Measurements from ENCODE around the gene GOLGA8T. TPM values are rescaled to one million over a fixed set of nuclear protein-coding genes. Genes with fewer than 3 reads are reported as not detected.
"Not testable (repeated sequence)": the region's sequence is repeated elsewhere in the genome, so short reads cannot be mapped to it uniquely, and the experiment has no call there.

Gene GOLGA8T
- total RNA-seq, 4 donors from 2014 or later = 0.80 TPM; not detected in 3

GRCh38 chr15:30173041-30173608, 38.3 kb downstream of the GOLGA8T start:
- not testable (repeated sequence) for H3K36me3 ChIP-seq, H3K4me3 ChIP-seq, H3K27ac ChIP-seq, H3K27me3 ChIP-seq, H3K4me1 ChIP-seq, H3K9me3 ChIP-seq
- DNase-seq = peak; percentile 15 to 63 (median 16)

GRCh38 chr15:30175291-30175690, 40.4 kb downstream of the GOLGA8T start:
- not testable (repeated sequence) for H3K4me1 ChIP-seq, H3K36me3 ChIP-seq, DNase-seq, H3K27me3 ChIP-seq, H3K4me3 ChIP-seq, H3K27ac ChIP-seq, H3K9me3 ChIP-seq

- not testable (repeated sequence) for DNase-seq, H3K4me3 ChIP-seq, H3K27me3 ChIP-seq, H3K27ac ChIP-seq, H3K4me1 ChIP-seq, H3K9me3 ChIP-seq, H3K36me3 ChIP-seq
Observed at GRCh38 chr15:30176613-30177012, 41.8 kb downstream of the GOLGA8T start.

GRCh38 chr15:30179814-30180213, 45.0 kb downstream of the GOLGA8T start:
- H3K27ac ChIP-seq, H3K4me1 ChIP-seq, DNase-seq: not testable (repeated sequence)

GRCh38 chr15:30185495-30185894, 50.6 kb downstream of the GOLGA8T start:
- not testable (repeated sequence) for H3K27ac ChIP-seq, H3K27me3 ChIP-seq, H3K4me1 ChIP-seq, H3K9me3 ChIP-seq, H3K36me3 ChIP-seq, H3K4me3 ChIP-seq, DNase-seq

More at GRCh38 chr15:30179814-30180213, 45.0 kb downstream of the GOLGA8T start:
- H3K9me3 ChIP-seq, H3K4me3 ChIP-seq, H3K27me3 ChIP-seq, H3K36me3 ChIP-seq: not testable (repeated sequence)

GRCh38 chr15:30187429-30187828, 52.6 kb downstream of the GOLGA8T start:
- not testable (repeated sequence) for H3K4me1 ChIP-seq, H3K4me3 ChIP-seq, DNase-seq, H3K36me3 ChIP-seq, H3K9me3 ChIP-seq, H3K27ac ChIP-seq, H3K27me3 ChIP-seq

- not testable (repeated sequence) for H3K27me3 ChIP-seq, H3K9me3 ChIP-seq, H3K4me3 ChIP-seq, DNase-seq, H3K36me3 ChIP-seq, H3K4me1 ChIP-seq, H3K27ac ChIP-seq
Observed at GRCh38 chr15:30189754-30190153, 54.9 kb downstream of the GOLGA8T start.

- H3K27ac ChIP-seq, H3K4me1 ChIP-seq, DNase-seq, H3K4me3 ChIP-seq, H3K27me3 ChIP-seq, H3K9me3 ChIP-seq, H3K36me3 ChIP-seq: not testable (repeated sequence)
Observed at GRCh38 chr15:30191143-30191542, 56.3 kb downstream of the GOLGA8T start.

GRCh38 chr15:30191639-30192038, 56.8 kb downstream of the GOLGA8T start:
- DNase-seq, H3K4me3 ChIP-seq, H3K9me3 ChIP-seq, H3K36me3 ChIP-seq, H3K27me3 ChIP-seq, H3K4me1 ChIP-seq, H3K27ac ChIP-seq: not testable (repeated sequence)

GRCh38 chr15:30192119-30192745, 57.4 kb downstream of the GOLGA8T start:
- H3K9me3 ChIP-seq, H3K36me3 ChIP-seq, DNase-seq, H3K4me3 ChIP-seq, H3K4me1 ChIP-seq, H3K27ac ChIP-seq, H3K27me3 ChIP-seq: not testable (repeated sequence)

GRCh38 chr15:30192892-30193291, 58.0 kb downstream of the GOLGA8T start:
- H3K27ac ChIP-seq, H3K4me3 ChIP-seq, H3K36me3 ChIP-seq, H3K4me1 ChIP-seq, H3K27me3 ChIP-seq, H3K9me3 ChIP-seq, DNase-seq: not testable (repeated sequence)

Small RNA genes within 50 kb of the gene (small RNA-seq; reads per million reads assigned to genes)
- gene AC120045.2 (0 reads per million in 2 donors), gene RF00096 (0 reads per million in 2 donors), gene RN7SL469P (0 reads per million in 2 donors), gene RN7SL673P (0 reads per million in 2 donors)

Other genes with a start within 250 kb of the GOLGA8T start
- gene GOLGA8J, start 52.1 kb upstream of the GOLGA8T start, total RNA-seq = not detected